GM21423 (cell line): ENCODE data around the gene HDX.
"Not testable (repeated sequence)": the region's sequence is repeated elsewhere in the genome, so short reads cannot be mapped to it uniquely, and the experiment has no call there.

ENCODE experiments used
- ATAC-seq: cut with Tn5 transposase; IDR thresholded peaks from one replicate; pipeline ENCODE4 v1.9.1; 2021; ENCODE audit warnings: mild to moderate bottlenecking, moderate library complexity; ENCODE audit not compliant: unreplicated experiment

The HDX gene

GRCh38 chrX:84501798-84502628, at the start of gene HDX:
Gene HDX (minus strand): TSS chrX:84502453. CDS start chrX:84475397, 27,056 bp downstream.
- peak; percentile 91 for ATAC-seq

GRCh38 chrX:84541315-84541714, 39.1 kb upstream of the HDX start:
- not testable (repeated sequence) for ATAC-seq

GRCh38 chrX:84537627-84538026, 35.4 kb upstream of the HDX start:
- not testable (repeated sequence) for ATAC-seq

- ATAC-seq = no peak
Measured at GRCh38 chrX:84488426-84488825, 13.8 kb downstream of the HDX start.

GRCh38 chrX:84487365-84488353, 14.6 kb downstream of the HDX start:
- ATAC-seq = peak; percentile 100

GRCh38 chrX:84479086-84479485, 23.2 kb downstream of the HDX start:
- no peak for ATAC-seq

GRCh38 chrX:84477114-84477513, 25.1 kb downstream of the HDX start:
- ATAC-seq = no peak

GRCh38 chrX:84475596-84475995, 26.7 kb downstream of the HDX start:
- no peak for ATAC-seq

GRCh38 chrX:84475101-84475500, 27.2 kb downstream of the HDX start:
- no peak for ATAC-seq

GRCh38 chrX:84469226-84469625, 33.0 kb downstream of the HDX start:
- ATAC-seq = no peak

GRCh38 chrX:84467898-84468297, 34.4 kb downstream of the HDX start:
- ATAC-seq = no peak

- no peak for ATAC-seq
Measured at GRCh38 chrX:84453351-84454246, 48.7 kb downstream of the HDX start.

GRCh38 chrX:84441143-84441542, 61.1 kb downstream of the HDX start:
- no peak for ATAC-seq

- no peak for ATAC-seq
Measured at GRCh38 chrX:84415140-84415539, 87.1 kb downstream of the HDX start.

- ATAC-seq = no peak
Measured at GRCh38 chrX:84363663-84364062, 138.6 kb downstream of the HDX start.

- ATAC-seq = no peak
Measured at GRCh38 chrX:84363051-84363450, 139.2 kb downstream of the HDX start.

GRCh38 chrX:84362184-84362838, 139.9 kb downstream of the HDX start:
- ATAC-seq = no peak

GRCh38 chrX:84358271-84358670, 144.0 kb downstream of the HDX start:
- ATAC-seq = no peak

GRCh38 chrX:84357296-84357695, 145.0 kb downstream of the HDX start:
- no peak for ATAC-seq

- no peak for ATAC-seq
Measured at GRCh38 chrX:84340968-84341367, 161.3 kb downstream of the HDX start.
